Mucosa of rectum (tissue), 2 donors: Measurements from ENCODE around the gene SPATA20.

Source experiments
- H3K27ac ChIP-seq, 2 donors: one replicate each; pipeline ENCODE4 v1.7.0; 2013; ENCODE audit warnings: inconsistent platforms in 2 of 2, low read depth in 2 of 2, low read length in 2 of 2
- H3K27me3 ChIP-seq, 2 donors: one replicate each; pipeline ENCODE4 v1.7.0; 2013; ENCODE audit warnings: low read length in 2 of 2; ENCODE audit not compliant: control insufficient read depth in 2 of 2, insufficient read depth in 2 of 2
- H3K36me3 ChIP-seq, 2 donors: one replicate each; pipeline ENCODE4 v1.7.0; 2013; ENCODE audit warnings: low read length in 2 of 2; ENCODE audit not compliant: control insufficient read depth in 2 of 2, insufficient read depth in 2 of 2
- H3K4me1 ChIP-seq, 2 donors: one replicate each; pipeline ENCODE4 v1.7.0; 2013; ENCODE audit warnings: low read length in 2 of 2, mild to moderate bottlenecking in 1 of 2; ENCODE audit not compliant: control insufficient read depth in 2 of 2, insufficient read depth in 2 of 2
- H3K4me3 ChIP-seq, 2 donors: one replicate each; pipeline ENCODE4 v1.7.0; 2013; ENCODE audit warnings: low read length in 2 of 2
- H3K9ac ChIP-seq, 2 donors: one replicate each; pipeline ENCODE4 v1.7.0; 2013; ENCODE audit warnings: low read length in 2 of 2, low read depth in 1 of 2, mild to moderate bottlenecking in 1 of 2
- H3K9me3 ChIP-seq, 2 donors: one replicate each; pipeline ENCODE4 v1.7.0; 2013; ENCODE audit warnings: low read length in 2 of 2; ENCODE audit not compliant: control insufficient read depth in 2 of 2
- donor health status: healthy.
- donor health status: Normal muscosa, but diverticular disease.

Gene SPATA20

DNA sequence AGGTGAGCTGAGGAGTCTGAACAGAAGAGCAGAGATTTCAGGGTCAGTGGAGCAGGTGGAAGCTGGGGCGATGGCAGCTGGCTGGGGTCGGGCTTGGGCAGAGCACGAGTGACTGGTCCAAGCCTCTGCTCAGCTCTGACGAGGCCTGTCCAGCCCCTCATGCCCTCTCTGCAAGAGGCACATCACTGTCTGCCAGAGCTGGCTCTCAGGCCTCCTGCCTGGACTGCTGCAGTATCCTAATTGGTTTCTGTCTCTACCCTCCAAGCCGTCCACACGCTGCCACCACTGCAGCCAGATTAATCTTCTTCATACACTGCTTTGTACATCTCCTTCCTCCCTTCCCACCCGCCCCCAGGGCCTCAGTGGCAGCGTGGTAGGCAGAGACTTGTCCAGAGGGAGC is 38.9 kb downstream of the SPATA20 start:
- H3K36me3 ChIP-seq, result no peaks in the 10 kb centered on the region
- no peak overlapping the region for H3K9ac ChIP-seq
- no peak overlapping the region for H3K4me3 ChIP-seq
- no peaks in the 10 kb centered on the region for H3K27me3 ChIP-seq
- no peaks in the 10 kb centered on the region for H3K4me1 ChIP-seq
- no peaks in the 10 kb centered on the region for H3K9me3 ChIP-seq
- H3K27ac ChIP-seq, result no peak overlapping the region

DNA sequence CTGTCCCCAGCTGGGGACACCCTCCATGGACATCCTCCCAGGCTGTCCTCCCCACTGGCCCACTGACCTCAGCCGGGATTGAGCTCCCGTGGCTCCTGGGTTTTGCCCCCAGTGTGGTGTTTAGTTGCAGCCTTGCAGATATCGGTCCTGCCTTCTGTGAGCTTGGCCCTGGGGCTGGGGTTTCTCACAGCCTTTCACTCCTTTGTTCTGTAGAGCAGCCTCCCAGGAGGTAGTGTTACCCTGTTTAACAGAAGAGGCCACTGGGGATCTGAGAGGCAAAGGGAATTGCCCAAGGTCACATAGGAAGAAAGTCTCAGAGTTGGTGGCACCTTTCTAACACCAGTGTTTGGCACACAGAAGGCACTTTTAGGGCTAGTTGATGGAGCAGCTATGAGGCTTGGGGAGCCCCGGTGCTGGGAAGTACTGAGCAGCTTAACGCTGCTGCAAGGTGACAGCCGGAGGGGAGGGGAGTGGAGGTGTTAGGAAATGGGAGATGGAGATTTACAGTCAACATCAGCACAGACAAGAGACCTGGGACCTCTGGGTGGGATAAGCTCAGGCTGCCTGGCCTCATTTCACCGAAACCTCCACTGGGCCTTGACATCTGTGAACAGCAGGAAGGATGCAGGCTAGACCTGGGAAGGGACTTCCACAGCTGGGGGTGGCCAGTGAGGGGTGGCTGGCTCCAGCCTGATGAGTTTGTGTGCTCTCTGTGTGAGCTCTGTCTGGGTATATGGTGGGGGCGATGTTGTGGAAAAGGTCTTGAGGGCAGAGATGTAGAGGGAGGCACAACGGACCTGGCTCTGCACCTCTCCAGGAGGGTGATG is 39.7 kb downstream of the SPATA20 start:
- Histone ChIP-seq H3K36me3 (no peaks in the 10 kb centered on the region), H3K27me3 (no peaks in the 10 kb centered on the region)

DNA sequence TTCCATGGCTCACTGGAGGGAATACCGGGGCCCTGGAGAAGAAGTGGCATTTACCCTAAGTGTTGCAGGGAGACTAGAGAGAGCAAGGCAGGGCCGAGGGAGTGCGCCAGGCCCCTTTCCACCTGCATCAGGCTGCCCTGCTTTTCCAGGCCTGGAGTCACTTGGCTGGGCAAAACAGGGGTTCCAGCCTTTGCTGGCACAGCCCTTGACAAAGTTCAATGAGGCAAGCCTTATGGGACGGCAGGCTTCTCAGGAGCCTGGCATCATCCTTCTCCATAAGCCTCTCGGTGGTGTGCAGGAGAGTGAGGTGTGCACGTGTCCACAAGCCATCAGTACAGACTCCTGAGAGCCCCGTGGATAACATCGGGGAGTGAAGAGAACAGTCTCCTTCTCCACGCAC is 40.6 kb downstream of the SPATA20 start:
- no peak overlapping the region for H3K4me3 ChIP-seq
- no peak overlapping the region for H3K27ac ChIP-seq
- no peaks in the 10 kb centered on the region for H3K4me1 ChIP-seq
- H3K36me3 ChIP-seq, result no peaks in the 10 kb centered on the region
- no peaks in the 10 kb centered on the region for H3K27me3 ChIP-seq
- H3K9me3 ChIP-seq, result no peaks in the 10 kb centered on the region
- no peak overlapping the region for H3K9ac ChIP-seq

More for the DNA sequence above, 39.7 kb downstream of the SPATA20 start:
- no peaks in the 10 kb centered on the region for H3K4me1 ChIP-seq
- no peak overlapping the region for H3K9ac ChIP-seq
- no peaks in the 10 kb centered on the region for H3K9me3 ChIP-seq
- H3K4me3 ChIP-seq, result no peak overlapping the region
- H3K27ac ChIP-seq, result no peak overlapping the region

DNA sequence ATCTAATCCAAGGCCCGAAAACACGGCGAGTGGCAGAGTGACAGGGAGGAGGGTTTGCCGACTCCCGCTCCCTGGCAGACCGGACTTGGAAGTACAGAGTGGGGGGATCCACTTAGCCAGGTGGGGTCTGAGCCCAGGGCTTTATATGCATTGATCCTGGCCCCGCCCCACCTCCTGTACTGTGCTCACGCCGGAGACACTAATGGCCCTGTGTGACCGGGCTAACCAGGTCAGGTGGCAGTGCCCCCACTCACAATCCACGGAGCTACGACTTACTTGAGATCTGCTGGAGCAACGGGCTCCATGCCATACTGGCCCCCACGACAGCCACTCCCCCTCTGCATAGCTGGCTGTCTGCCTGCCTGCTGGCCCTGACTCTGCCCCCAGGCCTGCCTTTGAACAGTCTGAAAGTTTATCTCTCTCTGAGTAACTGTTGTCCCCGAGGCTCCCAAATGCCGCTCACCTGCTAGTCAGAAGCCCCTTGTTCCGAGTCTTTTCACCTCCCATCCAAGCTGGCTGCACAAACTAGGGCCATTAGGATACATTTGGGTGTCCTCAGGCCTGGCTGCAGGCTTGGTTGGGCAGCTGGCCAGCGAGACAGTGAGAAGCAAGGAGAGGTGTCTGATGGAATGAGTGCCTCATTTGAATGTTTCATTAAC is 41.5 kb downstream of the SPATA20 start:
- H3K36me3 ChIP-seq, result no peaks in the 10 kb centered on the region
- no peak overlapping the region for H3K27ac ChIP-seq
- H3K4me3 ChIP-seq, result no peak overlapping the region
- H3K9ac ChIP-seq, result no peak overlapping the region
- H3K9me3 ChIP-seq, result no peaks in the 10 kb centered on the region
- no peaks in the 10 kb centered on the region for H3K27me3 ChIP-seq
- H3K4me1 ChIP-seq, result no peaks in the 10 kb centered on the region

DNA sequence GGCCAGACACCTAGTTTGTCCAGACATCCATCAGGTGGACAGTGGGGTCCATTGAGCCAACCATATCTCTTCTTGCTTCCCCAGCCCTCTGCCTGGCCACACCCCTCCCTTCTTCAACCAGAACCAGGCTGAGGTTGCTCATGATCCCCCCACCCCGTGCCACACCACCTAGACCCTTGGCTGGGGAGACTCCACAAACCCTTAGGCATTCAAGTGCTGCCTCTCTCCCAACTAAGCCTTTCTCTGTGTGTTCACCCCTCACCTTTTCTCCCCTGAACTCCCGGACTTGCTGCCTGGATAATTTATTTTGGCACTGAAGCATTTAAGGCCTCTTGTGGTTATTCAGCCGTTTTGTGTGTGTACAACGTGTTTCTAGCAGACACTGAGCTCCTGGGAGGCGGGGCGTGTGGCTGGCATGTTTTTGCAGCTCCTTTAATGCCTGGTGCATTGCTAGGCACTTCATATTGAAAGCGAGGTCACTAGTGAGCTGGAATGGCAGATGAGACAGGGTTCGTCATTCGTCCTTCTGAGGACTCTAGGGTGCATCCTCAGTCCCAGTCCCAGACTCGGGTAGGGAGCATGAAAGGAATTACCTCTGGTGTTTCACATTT is 42.2 kb downstream of the SPATA20 start:
- Histone ChIP-seq H3K27me3 (no peaks in the 10 kb centered on the region), H3K4me1 (no peaks in the 10 kb centered on the region), H3K4me3 (no peak overlapping the region), H3K27ac (no peak overlapping the region), H3K9me3 (no peaks in the 10 kb centered on the region), H3K9ac (no peak overlapping the region), H3K36me3 (no peaks in the 10 kb centered on the region)

DNA sequence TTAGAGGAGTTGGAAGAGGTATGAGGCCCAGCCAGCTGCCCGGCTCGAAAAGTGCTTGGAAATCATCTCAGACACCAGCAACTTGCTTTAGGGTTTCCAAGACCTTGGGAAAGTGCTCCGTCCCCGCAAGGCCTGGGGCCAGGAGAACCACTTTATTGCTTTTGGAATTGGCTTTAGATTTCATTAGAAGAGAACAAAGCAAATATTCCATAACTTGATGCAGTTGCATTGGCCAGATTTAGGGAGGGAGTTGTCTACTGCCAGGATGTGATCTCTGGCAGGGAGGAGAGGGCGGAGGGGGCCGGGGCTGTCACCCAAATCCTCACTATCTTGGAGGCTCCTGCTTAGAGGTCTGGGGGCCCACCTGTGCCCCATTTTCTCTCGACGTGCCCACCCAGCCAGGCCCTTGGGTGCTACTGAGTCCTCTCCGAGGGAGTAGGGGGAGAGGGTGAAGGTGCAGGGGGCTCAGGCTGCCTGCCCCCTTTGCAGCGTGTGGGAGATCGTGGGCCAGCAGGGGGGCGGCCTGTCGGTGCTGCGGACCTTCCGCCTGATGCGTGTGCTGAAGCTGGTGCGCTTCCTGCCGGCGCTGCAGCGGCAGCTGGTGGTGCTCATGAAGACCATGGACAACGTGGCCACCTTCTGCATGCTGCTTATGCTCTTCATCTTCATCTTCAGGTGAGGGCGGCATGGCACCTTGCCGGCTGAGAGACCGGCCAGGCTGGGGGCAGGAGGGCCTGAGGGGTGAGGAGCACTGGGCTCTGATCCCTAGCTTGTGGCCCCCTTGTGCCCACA is 44.2 kb downstream of the SPATA20 start:
- Histone ChIP-seq H3K4me3 (no peak overlapping the region), H3K4me1 (no peaks in the 10 kb centered on the region), H3K9me3 (no peaks in the 10 kb centered on the region), H3K27me3 (no peaks in the 10 kb centered on the region), H3K36me3 (no peaks in the 10 kb centered on the region), H3K27ac (no peak overlapping the region), H3K9ac (no peak overlapping the region)

DNA sequence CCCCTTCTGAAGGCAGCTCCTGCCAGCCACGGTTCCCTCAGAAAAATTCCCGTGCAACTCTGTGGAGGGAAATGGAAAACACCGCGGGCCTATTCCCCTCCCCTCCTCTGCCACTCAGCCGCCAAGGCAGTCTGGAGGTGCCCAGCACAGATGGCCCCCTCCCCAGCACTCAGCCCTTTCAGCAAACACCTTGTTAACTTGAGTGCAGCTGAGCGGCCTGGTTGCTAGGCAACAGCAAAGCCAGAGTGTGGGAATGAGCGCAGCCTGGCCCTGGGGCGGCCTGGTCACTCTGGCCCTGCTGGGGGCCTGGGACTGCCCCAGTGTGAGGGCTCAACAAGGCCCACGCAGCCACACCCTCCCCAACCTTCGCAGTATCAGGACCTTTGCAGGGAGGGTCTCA is 46.3 kb downstream of the SPATA20 start:
- Histone ChIP-seq H3K9me3 (no peaks in the 10 kb centered on the region), H3K4me3 (no peak overlapping the region), H3K9ac (no peak overlapping the region), H3K36me3 (no peaks in the 10 kb centered on the region), H3K4me1 (no peaks in the 10 kb centered on the region), H3K27ac (no peak overlapping the region), H3K27me3 (no peaks in the 10 kb centered on the region)

DNA sequence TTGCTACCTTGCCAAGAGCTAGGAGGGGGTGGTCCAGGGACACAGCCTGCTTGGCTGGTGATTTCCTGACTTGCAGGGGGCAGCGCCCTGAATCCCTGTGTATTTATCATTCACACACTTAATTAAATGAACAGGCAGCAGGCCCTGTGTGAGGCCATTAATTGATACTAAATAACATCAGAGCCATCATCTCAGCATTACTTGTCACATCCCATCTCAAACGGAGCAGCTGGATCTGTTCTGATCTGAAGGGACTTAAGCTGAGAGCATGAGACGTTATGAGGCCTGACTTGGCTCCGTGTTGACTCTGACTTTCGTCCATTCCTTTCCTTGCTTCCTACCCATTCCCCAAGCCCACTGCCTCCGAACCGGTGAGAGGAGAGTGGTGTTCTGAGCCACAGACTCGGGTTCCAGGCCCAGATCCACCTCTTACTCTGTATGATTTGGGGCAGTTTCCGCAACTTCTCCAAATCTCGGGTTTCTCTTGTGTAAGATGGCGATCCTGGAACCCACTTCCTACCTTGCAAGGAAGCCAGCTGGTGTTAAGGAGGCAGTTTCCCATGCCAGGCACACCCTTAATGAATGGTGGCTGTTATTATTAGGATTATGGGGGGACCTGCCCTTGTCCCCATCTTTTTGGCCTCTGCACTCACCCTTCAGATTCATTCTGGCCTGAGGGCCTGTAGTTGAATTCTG is 47.3 kb downstream of the SPATA20 start:
- H3K27me3 ChIP-seq, result no peaks in the 10 kb centered on the region
- H3K27ac ChIP-seq, result no peak overlapping the region
- H3K4me1 ChIP-seq, result no peaks in the 10 kb centered on the region
- no peak overlapping the region for H3K4me3 ChIP-seq
- no peaks in the 10 kb centered on the region for H3K36me3 ChIP-seq
- H3K9me3 ChIP-seq, result no peaks in the 10 kb centered on the region
- H3K9ac ChIP-seq, result no peak overlapping the region

DNA sequence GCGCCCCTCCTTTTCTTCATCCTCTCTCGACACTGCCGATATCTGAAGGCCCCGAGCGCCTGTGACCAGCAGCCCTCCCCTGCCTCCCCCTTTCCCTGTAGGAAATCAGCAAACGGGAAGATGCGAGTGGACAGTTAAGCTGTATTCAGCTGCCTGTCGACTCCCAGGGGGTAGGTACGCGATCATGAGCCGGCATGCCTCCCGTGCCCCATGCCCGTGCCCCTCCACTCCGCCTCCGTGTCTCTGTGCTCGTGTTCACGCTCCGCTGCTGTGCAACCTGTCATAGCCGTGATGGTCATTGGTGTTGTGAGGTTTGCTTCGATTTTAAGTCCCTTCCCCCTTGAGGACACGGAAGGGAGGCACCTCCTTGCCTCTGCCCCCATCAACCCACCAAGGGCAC is 47.9 kb downstream of the SPATA20 start:
- no peaks in the 10 kb centered on the region for H3K27me3 ChIP-seq
- no peaks in the 10 kb centered on the region for H3K9me3 ChIP-seq
- no peaks in the 10 kb centered on the region for H3K4me1 ChIP-seq
- no peak overlapping the region for H3K4me3 ChIP-seq
- no peak overlapping the region for H3K27ac ChIP-seq
- no peak overlapping the region for H3K9ac ChIP-seq
- no peaks in the 10 kb centered on the region for H3K36me3 ChIP-seq
